Cardiac muscle cell (in vitro differentiated cells and primary cell): Measurements from ENCODE around the gene HIP1. TPM values are rescaled to one million over a fixed set of nuclear protein-coding genes. Genes with fewer than 3 reads are reported as not detected.

Source experiments
- DNase-seq, 2 donors: peaks; one replicate each; pipeline versions ENCODE4 v3.0.0 to v3.0.0-alpha.2; 2010 to 2017; ENCODE audit warnings: low read depth in 1 of 2, low spot score in 1 of 2
- H3K27ac ChIP-seq: fragments of 200-600 bp; sonication (generic); 2 replicates; pipeline ENCODE4 v1.5.1; 2016
- H3K27me3 ChIP-seq: fragments of 200-600 bp; sonication (generic); 2 replicates; pipeline ENCODE4 v1.6.0; 2016; ENCODE audit warnings: control low read depth
- H3K36me3 ChIP-seq: fragments of 200-600 bp; sonication (generic); 2 replicates; pipeline ENCODE4 v1.5.1; 2016; ENCODE audit warnings: control low read depth
- H3K4me1 ChIP-seq: fragments of 200-600 bp; sonication (generic); 2 replicates; pipeline ENCODE4 v1.8.1; 2017; ENCODE audit warnings: low read depth, mild to moderate bottlenecking, mixed run types
- H3K4me3 ChIP-seq: fragments of 200-600 bp; sonication (generic); 2 replicates; pipeline ENCODE4 v1.5.1; 2016; ENCODE audit warnings: mild to moderate bottlenecking
- H3K9me3 ChIP-seq: fragments of 200-600 bp; sonication (generic); 2 replicates; pipeline ENCODE4 v1.5.1; 2017; ENCODE audit warnings: low read depth, mild to moderate bottlenecking, control low read depth
- polyA plus RNA-seq: library from polyadenylated mRNA; unstranded; fragments of >200 nt; fragmentation: Nextera tagmentation; extraction: Ambion mirVana; gene quantifications from 2 replicates; pipeline ENCODE4 v1.2.1, GENCODE V29; 2016
- total RNA-seq: library from RNA; depleted of rRNA; stranded (reverse); fragments of >200 nt; gene quantifications from 2 replicates; pipeline ENCODE4 v1.2.3, GENCODE V29; 2016
- TF ChIP-seq, protein P1 (sequence below): IDR thresholded peaks from 2 replicates; pipeline ENCODE4 v1.5.1; 2012; ENCODE audit warnings: low read depth, mild to moderate bottlenecking, low read length

Gene HIP1
- total and polyA plus RNA-seq, 2 experiments from 2014 or later: 21.2 to 34.6 TPM

DNA sequence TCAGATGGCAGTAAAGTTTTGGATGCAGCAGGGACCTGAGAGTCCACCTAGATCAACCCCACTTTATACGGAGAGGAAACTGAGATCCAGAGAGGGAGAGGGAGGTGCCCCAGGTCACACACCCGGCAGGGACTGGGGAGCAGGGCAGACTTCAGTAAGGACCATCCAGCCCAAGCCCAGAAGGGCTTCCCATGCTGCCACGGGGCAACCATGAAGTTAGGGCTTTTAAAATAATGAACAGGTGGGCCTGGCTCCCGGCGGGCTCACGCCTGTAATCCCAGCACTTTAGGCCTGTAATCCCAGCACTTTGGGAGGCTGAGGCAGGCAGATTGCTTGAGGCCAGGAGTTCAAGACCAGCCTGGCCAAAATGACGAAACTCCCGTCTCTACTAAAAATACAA lies 98.5 kb downstream of the HIP1 start:
- peak overlapping the region; percentile 99 for H3K4me3 ChIP-seq
- TF ChIP-seq, protein P1, sequence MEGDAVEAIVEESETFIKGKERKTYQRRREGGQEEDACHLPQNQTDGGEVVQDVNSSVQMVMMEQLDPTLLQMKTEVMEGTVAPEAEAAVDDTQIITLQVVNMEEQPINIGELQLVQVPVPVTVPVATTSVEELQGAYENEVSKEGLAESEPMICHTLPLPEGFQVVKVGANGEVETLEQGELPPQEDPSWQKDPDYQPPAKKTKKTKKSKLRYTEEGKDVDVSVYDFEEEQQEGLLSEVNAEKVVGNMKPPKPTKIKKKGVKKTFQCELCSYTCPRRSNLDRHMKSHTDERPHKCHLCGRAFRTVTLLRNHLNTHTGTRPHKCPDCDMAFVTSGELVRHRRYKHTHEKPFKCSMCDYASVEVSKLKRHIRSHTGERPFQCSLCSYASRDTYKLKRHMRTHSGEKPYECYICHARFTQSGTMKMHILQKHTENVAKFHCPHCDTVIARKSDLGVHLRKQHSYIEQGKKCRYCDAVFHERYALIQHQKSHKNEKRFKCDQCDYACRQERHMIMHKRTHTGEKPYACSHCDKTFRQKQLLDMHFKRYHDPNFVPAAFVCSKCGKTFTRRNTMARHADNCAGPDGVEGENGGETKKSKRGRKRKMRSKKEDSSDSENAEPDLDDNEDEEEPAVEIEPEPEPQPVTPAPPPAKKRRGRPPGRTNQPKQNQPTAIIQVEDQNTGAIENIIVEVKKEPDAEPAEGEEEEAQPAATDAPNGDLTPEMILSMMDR: no peak
- no peaks in the 10 kb centered on the region for H3K27me3 ChIP-seq
- H3K4me1 ChIP-seq: peaks cover 6% of the 10 kb centered on the region
- no peak for DNase-seq
- H3K36me3 ChIP-seq: no peaks in the 10 kb centered on the region
- H3K9me3 ChIP-seq: no peaks in the 10 kb centered on the region
- peak overlapping the region; percentile 86 for H3K27ac ChIP-seq

DNA sequence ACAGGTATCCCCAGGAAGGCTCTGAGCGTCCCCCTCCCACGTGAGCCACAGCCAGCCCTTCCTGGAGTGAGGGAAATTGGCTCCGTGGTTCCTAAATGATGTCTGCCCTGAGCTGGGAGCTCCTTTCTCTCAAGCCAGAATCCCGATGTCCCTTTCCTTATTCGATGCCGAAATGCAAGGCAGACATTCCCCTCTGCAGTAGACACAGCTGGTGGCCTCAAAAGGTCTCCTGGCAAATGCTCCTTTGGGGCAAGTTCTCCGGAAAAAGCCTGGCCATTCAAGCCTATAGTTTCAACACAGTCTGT lies 98.9 kb downstream of the HIP1 start:
- peak overlapping the region; percentile 86 for H3K27ac ChIP-seq
- DNase-seq: peak in 1 of 2 donors; percentile 43
- peak overlapping the region; percentile 99 for H3K4me3 ChIP-seq
- no peaks in the 10 kb centered on the region for H3K36me3 ChIP-seq
- TF ChIP-seq, protein P1: no peak
- no peaks in the 10 kb centered on the region for H3K27me3 ChIP-seq
- peaks cover 6% of the 10 kb centered on the region for H3K4me1 ChIP-seq
- H3K9me3 ChIP-seq: no peaks in the 10 kb centered on the region

DNA sequence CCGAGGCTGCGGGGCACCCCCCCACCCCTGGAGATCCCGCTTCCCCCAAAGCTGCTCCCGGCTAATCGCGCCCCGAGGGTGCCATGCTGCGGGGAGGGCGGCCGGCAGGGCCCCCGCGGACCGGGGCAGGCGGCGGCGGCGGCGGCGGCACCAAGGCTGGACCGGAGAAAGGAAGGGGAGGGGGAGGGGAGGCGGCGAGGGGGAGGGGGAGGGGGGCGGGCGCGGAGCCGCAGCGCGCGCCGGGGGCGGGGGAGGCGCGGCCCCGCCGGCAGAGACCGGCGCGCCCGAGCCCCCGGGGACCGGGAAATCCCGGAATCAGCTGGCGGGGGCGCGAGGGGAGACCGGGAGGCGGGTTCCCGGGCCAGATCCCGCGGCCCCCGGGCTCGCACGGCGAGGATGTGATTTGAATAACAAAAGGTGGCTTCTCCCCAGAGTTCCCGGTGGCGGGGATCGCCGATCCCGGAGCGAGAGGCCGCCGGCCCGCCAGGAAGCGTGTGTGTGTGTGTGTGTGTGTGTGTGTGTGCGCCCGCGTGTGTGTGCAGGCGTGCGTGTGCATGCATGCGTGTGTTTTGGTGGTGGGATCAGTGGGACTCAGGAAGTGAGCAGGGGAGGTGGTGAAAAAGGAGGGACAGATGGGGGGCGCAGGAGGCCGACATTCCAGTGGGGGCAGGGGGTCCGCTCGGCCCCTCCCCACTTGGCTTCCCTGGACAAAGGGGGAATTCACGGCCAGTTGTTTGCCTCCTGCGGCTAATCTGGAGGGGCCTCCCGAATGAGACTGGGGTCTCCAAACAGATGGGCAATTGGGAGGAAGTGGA lies 99.5 kb downstream of the HIP1 start:
- Histone ChIP-seq H3K27me3 (no peaks in the 10 kb centered on the region), H3K9me3 (no peaks in the 10 kb centered on the region), H3K4me3 (peak overlapping the region; percentile 99), H3K27ac (peak overlapping the region; percentile 86), H3K4me1 (peaks cover 6% of the 10 kb centered on the region), H3K36me3 (no peaks in the 10 kb centered on the region)
- DNase-seq: peak; percentile 65 to 68
- TF ChIP-seq, protein P1: no peak

DNA sequence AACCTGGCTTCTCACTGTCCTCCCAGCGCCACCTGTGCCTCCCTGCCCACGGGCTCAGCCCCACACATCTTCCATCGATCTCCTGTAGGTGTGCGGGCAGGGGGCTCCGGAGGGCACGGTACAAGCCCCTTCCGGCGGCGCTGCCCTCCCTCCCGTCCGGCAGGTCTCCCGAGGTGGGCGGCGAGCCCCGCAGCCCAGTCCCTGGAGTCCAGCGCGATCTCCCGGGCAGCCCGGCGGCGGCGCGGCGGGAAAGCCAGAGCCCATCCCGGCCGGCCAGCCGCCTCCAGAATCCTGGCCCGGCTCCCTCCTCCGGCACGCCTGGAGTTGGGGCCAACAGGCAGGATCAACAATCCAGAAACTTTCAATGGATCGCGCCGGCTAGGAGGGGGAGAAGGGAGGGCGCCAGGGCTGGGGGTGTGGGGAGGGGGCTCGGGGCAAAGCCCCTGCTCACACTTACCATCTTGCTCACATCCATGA lies 100.1 kb downstream of the HIP1 start:
- no peaks in the 10 kb centered on the region for H3K9me3 ChIP-seq
- H3K4me1 ChIP-seq: peaks cover 6% of the 10 kb centered on the region
- H3K36me3 ChIP-seq: no peaks in the 10 kb centered on the region
- no peaks in the 10 kb centered on the region for H3K27me3 ChIP-seq
- TF ChIP-seq, protein P1: peak; percentile 2
- H3K4me3 ChIP-seq: peak overlapping the region; percentile 99
- peak; percentile 59 to 78 for DNase-seq
- peak overlapping the region; percentile 86 for H3K27ac ChIP-seq

DNA sequence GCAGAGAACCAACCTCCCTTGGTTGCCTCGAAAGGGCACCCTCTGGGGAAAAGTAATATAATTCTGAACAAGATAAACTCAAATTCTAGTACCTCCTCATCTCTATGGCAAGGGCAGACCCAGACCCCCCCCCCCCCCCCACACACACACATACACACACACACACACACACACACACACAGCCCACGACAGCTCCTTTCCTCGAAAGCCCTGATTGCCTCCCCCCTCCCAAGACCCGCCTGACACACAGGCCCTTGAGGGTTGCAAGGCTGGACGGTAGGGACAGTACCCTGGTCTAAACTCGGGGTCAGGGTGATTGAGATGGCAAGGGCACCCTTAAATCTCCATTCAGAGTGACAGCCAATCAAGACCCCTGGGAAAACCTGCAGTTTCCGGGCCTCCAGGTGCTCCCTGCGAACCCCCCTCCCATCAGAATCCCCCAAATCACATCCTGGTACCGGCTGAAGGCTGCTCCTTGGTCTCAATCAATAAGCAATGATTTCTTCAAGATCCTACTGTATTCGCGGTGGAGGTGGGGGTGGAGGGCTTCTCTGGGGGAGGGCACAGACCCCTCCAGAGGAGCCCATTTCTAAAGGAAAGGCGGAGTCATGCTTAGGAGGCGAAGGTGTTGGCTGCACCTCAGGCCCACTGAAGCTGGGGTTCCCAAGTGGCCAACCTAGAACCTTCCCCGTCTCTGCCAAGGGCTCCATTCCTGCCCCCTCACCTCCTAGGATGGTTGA lies 100.7 kb downstream of the HIP1 start:
- H3K4me1 ChIP-seq: peaks cover 6% of the 10 kb centered on the region
- TF ChIP-seq, protein P1: no peak
- H3K36me3 ChIP-seq: no peaks in the 10 kb centered on the region
- no peaks in the 10 kb centered on the region for H3K9me3 ChIP-seq
- peak overlapping the region; percentile 99 for H3K4me3 ChIP-seq
- H3K27me3 ChIP-seq: no peaks in the 10 kb centered on the region
- DNase-seq: no peak
- peak overlapping the region; percentile 86 for H3K27ac ChIP-seq
